BLaER1 treated with 17β-estradiol and CSF1 and Interleukin-3, amounts not matched to agents 10 nM and 100 nM (cell line): ENCODE results near the gene MAPK13.
A peak's percentile ranks its signal among the peaks of the same experiment; 100 is the strongest.

Experiments used
- H3K27ac ChIP-seq, 11 experiments: shearing (Covaris generic); formaldehyde crosslinking; 2 replicates each; pipeline ENCODE4 v1.8.1; 2022
- H3K27me3 ChIP-seq, 11 experiments: shearing (Covaris generic); formaldehyde crosslinking; 2 replicates each; pipeline ENCODE4 v1.8.1; 2022
- H3K36me3 ChIP-seq, 11 experiments: shearing (Covaris generic); formaldehyde crosslinking; 2 replicates each; pipeline ENCODE4 v1.8.1; 2022
- H3K4me1 ChIP-seq, 10 experiments: shearing (Covaris generic); formaldehyde crosslinking; 2 replicates each; pipeline ENCODE4 v1.8.1; 2022
- H3K4me2 ChIP-seq, 11 experiments: shearing (Covaris generic); formaldehyde crosslinking; 2 replicates each; pipeline ENCODE4 v1.8.1; 2022
- H3K4me3 ChIP-seq, 10 experiments: shearing (Covaris generic); formaldehyde crosslinking; 2 replicates each; pipeline ENCODE4 v1.8.1; 2022
- H3K9ac ChIP-seq, 11 experiments: shearing (Covaris generic); formaldehyde crosslinking; 2 replicates each; pipeline ENCODE4 v1.8.1; 2022
- H3K9me3 ChIP-seq, 11 experiments: shearing (Covaris generic); formaldehyde crosslinking; replicated peaks in 1 of 11; 2 replicates each; pipeline ENCODE4 v1.8.1; 2022
- H4K20me1 ChIP-seq, 11 experiments: shearing (Covaris generic); formaldehyde crosslinking; 2 replicates each; pipeline ENCODE4 v1.8.1; 2022
- Cebpa-rat ChIP-seq, 11 experiments: shearing (Covaris generic); IDR thresholded peaks; 2 replicates each; pipeline ENCODE4 v1.8.1; 2022

The MAPK13 gene

DNA sequence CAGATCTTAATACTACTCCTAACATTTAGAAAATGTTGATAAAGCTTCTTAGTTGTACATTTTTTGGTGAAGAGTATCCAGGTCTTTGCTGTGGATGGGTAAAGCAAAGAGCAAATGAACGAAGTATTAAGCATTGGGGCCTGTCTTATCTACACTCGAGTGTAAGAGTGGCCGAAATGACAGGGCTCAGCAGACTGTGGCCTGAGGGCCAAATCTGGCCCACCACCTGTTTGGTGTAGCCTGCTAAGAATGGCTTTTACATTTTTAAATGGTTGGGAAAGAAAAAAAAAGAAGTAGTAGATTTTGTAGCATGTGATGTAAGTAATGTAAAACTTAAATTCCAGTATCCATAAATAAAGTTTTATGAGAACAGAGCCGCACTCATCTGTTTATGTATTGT lies 19.4 kb upstream of the MAPK13 start:
- no peak overlapping the region for H3K9ac ChIP-seq
- H3K4me3 ChIP-seq, result no peak overlapping the region
- no peaks in the 10 kb centered on the region for H3K9me3 ChIP-seq
- no peaks in the 10 kb centered on the region for H3K27me3 ChIP-seq
- no peak overlapping the region for H3K27ac ChIP-seq
- H3K36me3 ChIP-seq, result peaks cover 56 to 75% (median 67%) of the 10 kb centered on the region in 11 experiments
- H4K20me1 ChIP-seq, result peaks cover 0 to 21% (median 4%) of the 10 kb centered on the region in 11 experiments; a peak in 7 of 22 replicates
- H3K4me1 ChIP-seq, result peaks cover 21 to 43% (median 31%) of the 10 kb centered on the region in 10 experiments
- TF ChIP-seq Cebpa-rat (IDR thresholded peaks at IDR 0.05), result no peak
- no peak overlapping the region for H3K4me2 ChIP-seq

DNA sequence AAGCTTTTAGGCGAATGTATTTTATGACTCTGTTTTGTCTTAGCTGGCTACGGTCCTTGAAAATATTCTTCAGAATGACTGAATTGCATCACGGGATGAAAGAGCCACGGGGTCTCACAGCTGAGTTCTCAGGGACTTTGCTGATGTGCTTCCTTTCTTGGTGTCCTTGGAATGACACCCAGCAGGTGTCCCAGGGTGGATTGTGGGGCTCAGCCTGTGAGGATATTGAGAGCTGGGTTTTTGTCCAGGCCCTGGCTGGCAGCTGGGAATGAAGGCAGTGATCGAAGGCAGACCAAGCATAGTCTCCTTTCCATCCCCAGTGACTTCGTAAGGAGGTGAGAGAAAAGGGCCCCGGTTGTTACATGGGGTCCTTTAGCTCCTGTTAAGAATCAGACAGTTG lies 18.8 kb upstream of the MAPK13 start:
- H3K36me3 ChIP-seq, result peaks cover 52 to 77% (median 63%) of the 10 kb centered on the region in 11 experiments
- no peak overlapping the region for H3K4me3 ChIP-seq
- H3K4me1 ChIP-seq, result peaks cover 26 to 49% (median 37%) of the 10 kb centered on the region in 10 experiments
- no peak for TF ChIP-seq Cebpa-rat (IDR thresholded peaks at IDR 0.05)
- H3K27ac ChIP-seq, result no peak overlapping the region
- no peaks in the 10 kb centered on the region for H3K9me3 ChIP-seq
- H3K27me3 ChIP-seq, result no peaks in the 10 kb centered on the region
- H3K4me2 ChIP-seq, result no peak overlapping the region
- H4K20me1 ChIP-seq, result peaks cover 0 to 20% (median 4%) of the 10 kb centered on the region in 11 experiments; a peak in 7 of 22 replicates
- H3K9ac ChIP-seq, result no peak overlapping the region

DNA sequence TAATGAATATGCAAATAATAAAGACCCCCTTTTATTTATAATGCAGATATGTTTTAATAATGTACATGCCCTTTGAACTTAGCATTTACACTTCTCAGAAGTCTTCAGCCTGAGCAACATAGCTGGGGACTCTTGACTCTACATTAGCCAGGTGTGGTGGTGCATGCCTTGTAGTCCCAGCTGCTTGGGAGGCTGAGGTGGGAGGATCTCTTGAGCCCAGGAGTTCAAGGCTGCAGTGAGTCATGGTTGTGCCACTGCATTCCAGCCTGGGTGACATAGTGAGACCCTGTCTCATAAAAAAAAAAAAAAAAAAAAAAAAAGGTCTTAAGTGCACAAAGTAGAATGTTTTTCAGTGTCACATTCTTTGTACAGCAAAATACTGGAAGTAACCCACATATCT lies 17.3 kb upstream of the MAPK13 start:
- TF ChIP-seq Cebpa-rat (IDR thresholded peaks at IDR 0.05), result no peak
- H3K27ac ChIP-seq, result no peak overlapping the region
- no peak overlapping the region for H3K9ac ChIP-seq
- H3K4me3 ChIP-seq, result no peak overlapping the region
- peak overlapping the region in 2 of 11 experiments; percentile 39 to 49; a peak in 3 of 22 replicates for H3K4me2 ChIP-seq
- H4K20me1 ChIP-seq, result peaks cover 0 to 20% (median 4%) of the 10 kb centered on the region in 11 experiments; a peak in 7 of 22 replicates
- peaks cover 39 to 64% (median 52%) of the 10 kb centered on the region in 10 experiments for H3K4me1 ChIP-seq
- H3K36me3 ChIP-seq, result peaks cover 37 to 68% (median 50%) of the 10 kb centered on the region in 11 experiments
- no peaks in the 10 kb centered on the region for H3K27me3 ChIP-seq
- no peaks in the 10 kb centered on the region for H3K9me3 ChIP-seq

DNA sequence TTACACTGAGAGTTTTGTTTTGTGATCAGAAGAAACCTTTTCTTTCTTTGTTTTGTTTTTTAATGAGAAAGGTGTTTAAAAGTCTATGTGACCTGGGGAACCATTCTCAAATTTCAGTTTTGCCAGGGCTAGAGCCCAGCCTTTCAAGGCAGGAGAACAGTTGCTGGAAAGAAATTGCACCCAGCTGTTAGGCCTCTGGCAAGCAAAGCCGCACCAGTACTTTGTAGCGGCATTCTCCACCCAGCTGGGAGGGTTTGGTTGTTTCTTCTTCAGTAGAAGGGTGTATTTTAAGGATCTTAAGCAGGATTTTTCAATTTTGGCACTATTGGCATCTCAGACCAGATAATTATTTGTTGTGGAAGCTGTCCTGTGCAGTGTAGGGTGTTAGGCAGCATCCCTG lies 16.6 kb upstream of the MAPK13 start:
- peak overlapping the region in 9 of 11 experiments; percentile 32 to 71 (median 49); a peak in 15 of 22 replicates for H3K4me2 ChIP-seq
- TF ChIP-seq Cebpa-rat (IDR thresholded peaks at IDR 0.05), result no peak

DNA sequence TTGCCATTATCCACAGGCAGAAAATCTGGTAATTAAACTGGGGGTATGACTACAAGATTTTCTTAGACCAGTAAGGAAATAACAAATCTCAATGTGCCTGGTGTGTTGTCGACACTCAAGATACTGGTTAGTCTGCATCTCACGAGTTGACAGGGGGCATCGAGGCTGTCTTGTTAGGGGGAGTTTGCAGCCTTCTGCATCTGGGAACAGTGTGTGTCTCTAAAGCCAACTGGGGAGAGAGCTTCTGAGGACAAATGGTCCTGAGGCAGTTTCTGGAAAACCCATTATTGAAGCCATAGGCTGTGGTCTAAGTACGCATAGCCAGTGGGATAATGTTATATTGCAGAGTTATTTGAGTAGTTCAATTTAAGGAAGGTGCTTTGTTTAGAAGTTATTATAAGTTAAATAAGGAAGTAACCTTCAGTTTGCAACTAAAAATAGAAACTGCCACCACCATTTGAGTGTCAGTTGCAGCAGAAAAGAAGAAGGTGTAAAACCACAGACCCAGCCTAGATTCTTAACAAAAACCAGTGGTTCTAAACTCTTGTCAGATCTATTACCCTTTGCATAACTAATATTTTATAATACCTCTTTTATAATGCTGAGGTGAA lies 15.4 kb upstream of the MAPK13 start:
- H3K4me1 ChIP-seq, result peaks cover 57 to 83% (median 69%) of the 10 kb centered on the region in 10 experiments
- H3K36me3 ChIP-seq, result peaks cover 19 to 50% (median 32%) of the 10 kb centered on the region in 11 experiments
- H3K9me3 ChIP-seq, result no peaks in the 10 kb centered on the region
- no peak overlapping the region for H3K4me3 ChIP-seq
- no peak for TF ChIP-seq Cebpa-rat (IDR thresholded peaks at IDR 0.05)
- H3K27me3 ChIP-seq, result no peaks in the 10 kb centered on the region
- peak overlapping the region; percentile 31 to 71 (median 53); a peak in 21 of 22 replicates for H3K4me2 ChIP-seq
- peaks cover 0 to 9% (median 0%) of the 10 kb centered on the region in 11 experiments; a peak in 2 of 22 replicates for H4K20me1 ChIP-seq
- H3K27ac ChIP-seq, result peak overlapping the region in 5 of 11 experiments; percentile 2 to 35 (median 21); a peak in 4 of 22 replicates
- H3K9ac ChIP-seq, result peak overlapping the region in 1 of 11 experiments; percentile 45; a peak in 1 of 22 replicates

More for the DNA sequence above, 16.6 kb upstream of the MAPK13 start:
- Histone ChIP-seq H3K9ac (no peak overlapping the region), H3K4me1 (peaks cover 45 to 71% (median 58%) of the 10 kb centered on the region in 10 experiments), H4K20me1 (peaks cover 0 to 17% (median under 1%) of the 10 kb centered on the region in 11 experiments; a peak in 7 of 22 replicates), H3K27ac (no peak overlapping the region), H3K9me3 (no peaks in the 10 kb centered on the region), H3K27me3 (no peaks in the 10 kb centered on the region), H3K4me3 (no peak overlapping the region), H3K36me3 (peaks cover 31 to 62% (median 44%) of the 10 kb centered on the region in 11 experiments)

DNA sequence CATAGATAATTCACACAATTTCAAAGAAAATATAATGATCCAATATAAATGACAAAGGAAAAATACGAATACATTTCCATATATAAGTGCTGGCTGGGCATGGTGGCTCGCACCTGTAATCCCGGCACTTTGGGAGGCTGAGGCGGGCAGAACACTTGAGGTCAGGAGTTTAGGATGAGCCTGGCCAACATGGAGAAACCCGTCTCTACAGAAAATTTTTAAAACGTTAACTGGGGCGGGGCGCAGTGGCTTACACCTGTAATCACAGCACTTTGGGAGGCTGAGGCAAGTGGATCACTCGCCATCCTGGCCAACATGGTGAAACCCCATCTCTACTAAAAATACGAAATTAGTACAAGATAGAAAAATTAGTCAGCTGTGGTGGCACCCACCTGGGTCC lies 14.9 kb upstream of the MAPK13 start:
- Histone ChIP-seq H4K20me1 (peaks cover 0 to 9% (median 0%) of the 10 kb centered on the region in 11 experiments; a peak in 2 of 22 replicates), H3K27me3 (no peaks in the 10 kb centered on the region), H3K9me3 (no peaks in the 10 kb centered on the region), H3K4me2 (peak overlapping the region in 10 of 11 experiments; percentile 12 to 71 (median 51); a peak in 17 of 22 replicates), H3K36me3 (peaks cover 13 to 45% (median 27%) of the 10 kb centered on the region in 11 experiments), H3K27ac (no peak overlapping the region), H3K9ac (no peak overlapping the region), H3K4me3 (no peak overlapping the region), H3K4me1 (peaks cover 62 to 88% (median 74%) of the 10 kb centered on the region in 10 experiments)
- no peak for TF ChIP-seq Cebpa-rat (IDR thresholded peaks at IDR 0.05)

DNA sequence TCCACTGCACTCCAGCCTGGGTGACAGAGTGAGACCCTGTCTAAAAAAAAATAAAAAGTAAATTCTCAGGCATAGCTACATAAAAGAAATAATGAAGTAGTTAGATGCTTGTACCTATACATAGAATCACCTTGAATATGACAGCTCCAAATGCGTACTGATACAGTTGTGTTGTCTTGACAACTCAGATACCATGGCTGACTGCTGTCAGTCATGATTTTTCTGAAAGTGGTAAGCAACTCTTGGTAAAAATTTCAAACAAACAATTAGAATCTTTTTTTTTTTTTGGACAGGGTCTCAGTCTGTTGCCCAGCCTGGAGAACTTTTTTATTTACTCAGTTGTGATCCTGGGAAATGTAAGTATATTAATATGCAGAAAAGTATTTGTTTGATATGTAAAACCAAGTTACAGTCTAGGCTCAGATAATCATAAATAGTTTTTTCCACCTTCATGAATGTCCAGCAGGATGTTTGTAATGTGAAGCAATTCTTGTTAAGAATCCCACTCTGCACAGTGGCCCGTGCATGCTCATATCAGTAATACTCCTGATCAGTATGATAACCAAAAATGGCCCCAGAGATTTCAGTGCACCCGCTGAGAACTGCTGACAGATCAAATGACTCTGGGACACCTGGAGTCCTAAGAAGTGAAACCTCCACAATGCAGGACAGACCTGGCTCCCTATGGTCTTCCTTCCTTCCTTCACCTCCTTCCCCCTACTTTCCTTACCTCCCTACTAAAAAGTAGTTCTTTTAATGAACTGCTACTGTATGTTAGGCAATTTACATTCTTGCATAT lies 14.0 kb upstream of the MAPK13 start:
- Histone ChIP-seq H3K27me3 (no peaks in the 10 kb centered on the region), H3K9me3 (no peaks in the 10 kb centered on the region), H3K36me3 (peaks cover 5 to 36% (median 18%) of the 10 kb centered on the region in 11 experiments), H3K4me1 (peaks cover 71 to 97% (median 83%) of the 10 kb centered on the region in 10 experiments), H4K20me1 (peaks cover 0 to 9% (median 0%) of the 10 kb centered on the region in 11 experiments; a peak in 2 of 22 replicates), H3K4me2 (peak overlapping the region in 7 of 11 experiments; percentile 32 to 94 (median 53); a peak in 9 of 22 replicates), H3K4me3 (no peak overlapping the region), H3K27ac (no peak overlapping the region), H3K9ac (no peak overlapping the region)
- TF ChIP-seq Cebpa-rat (IDR thresholded peaks at IDR 0.05), result no peak

DNA sequence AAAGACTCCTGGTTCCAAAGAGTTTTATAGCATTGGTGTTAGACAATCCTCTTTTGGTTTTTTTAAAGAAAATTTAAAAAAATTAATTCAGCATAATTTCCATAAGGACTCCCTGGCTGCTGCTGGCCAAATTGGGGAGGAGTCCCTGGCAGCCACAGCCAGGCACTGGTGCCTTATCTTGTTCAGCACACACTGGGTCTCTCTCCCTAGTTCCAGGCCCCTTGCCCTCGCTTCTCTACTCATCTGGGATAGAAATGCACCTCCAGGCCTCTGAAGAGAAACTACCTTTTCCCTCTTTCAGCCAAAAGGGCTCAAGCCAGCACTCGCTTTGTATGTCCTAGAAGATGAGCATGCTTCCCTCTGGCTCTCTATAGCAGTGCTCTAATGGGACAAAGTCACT lies 13.4 kb upstream of the MAPK13 start:
- Histone ChIP-seq H3K4me2 (peak overlapping the region in 7 of 11 experiments; percentile 0 to 95 (median 9); a peak in 9 of 22 replicates), H3K9me3 (no peaks in the 10 kb centered on the region), H3K4me3 (no peak overlapping the region), H4K20me1 (peaks cover 0 to 9% (median 0%) of the 10 kb centered on the region in 11 experiments; a peak in 2 of 22 replicates), H3K27me3 (no peaks in the 10 kb centered on the region), H3K9ac (no peak overlapping the region; a peak in 1 of 22 replicates), H3K27ac (0 out of 22 replicates have a peak overlapping the region, but pooled peaks of 4 of the 11 experiments have one; percentile 4 to 16 (median 8)), H3K36me3 (peaks cover 0 to 30% (median 12%) of the 10 kb centered on the region in 11 experiments; a peak in 14 of 22 replicates), H3K4me1 (peaks cover 78 to 100% (median 89%) of the 10 kb centered on the region in 10 experiments)
- no peak for TF ChIP-seq Cebpa-rat (IDR thresholded peaks at IDR 0.05)
